Mesendoderm (in vitro differentiated cells): ENCODE data around the gene CEP131.

Source experiments
- DNase-seq: peaks from one replicate; pipeline ENCODE4 v3.0.0; 2013
- H2AK5ac ChIP-seq: 2 replicates; pipeline ENCODE4 v1.6.1; 2013; ENCODE audit warnings: low read length, inconsistent platforms
- H2BK120ac ChIP-seq: 2 replicates; pipeline ENCODE4 v1.6.1; 2013; ENCODE audit warnings: low read depth, mild to moderate bottlenecking, low read length, moderate library complexity, mixed read lengths
- H2BK15ac ChIP-seq: replicated peaks from 2 replicates; pipeline ENCODE4 v1.6.1; 2013; ENCODE audit warnings: low read depth, mild to moderate bottlenecking, moderate library complexity
- H2BK5ac ChIP-seq: 2 replicates; pipeline ENCODE4 v1.6.1; 2013; ENCODE audit warnings: low read length, inconsistent platforms
- H3K18ac ChIP-seq: 2 replicates; pipeline ENCODE4 v1.6.1; 2013; ENCODE audit warnings: mild to moderate bottlenecking, low read length, mixed read lengths
- H3K23ac ChIP-seq: one replicate; pipeline ENCODE4 v1.6.1; 2013; ENCODE audit warnings: low read length
- H3K27ac ChIP-seq: 2 replicates; pipeline ENCODE4 v1.5.1; 2013; ENCODE audit warnings: low read depth, mild to moderate bottlenecking, inconsistent platforms, low read length, moderate library complexity
- H3K27me3 ChIP-seq: 2 replicates; pipeline ENCODE4 v1.6.1; 2013; ENCODE audit warnings: low read length, control low read depth, mild to moderate bottlenecking, inconsistent platforms; ENCODE audit not compliant: insufficient read depth, poor library complexity
- H3K36me3 ChIP-seq: 2 replicates; pipeline ENCODE4 v1.6.1; 2013; ENCODE audit warnings: low read length, inconsistent platforms; ENCODE audit not compliant: control insufficient read depth, insufficient read depth
- H3K4ac ChIP-seq: one replicate; pipeline ENCODE4 v1.6.1; 2013; ENCODE audit warnings: low read depth, mild to moderate bottlenecking, low read length, moderate library complexity
- H3K4me1 ChIP-seq: 2 replicates; pipeline ENCODE4 v1.6.1; 2013; ENCODE audit warnings: low read depth, low read length, inconsistent platforms; ENCODE audit not compliant: control insufficient read depth
- H3K4me2 ChIP-seq: 2 replicates; pipeline ENCODE4 v1.6.1; 2013; ENCODE audit warnings: low read length
- H3K4me3 ChIP-seq: 2 replicates; pipeline ENCODE4 v1.5.1; 2013; ENCODE audit warnings: mild to moderate bottlenecking, low read length
- H3K56ac ChIP-seq: one replicate; pipeline ENCODE4 v1.6.1; 2013; ENCODE audit warnings: low read length
- H3K79me1 ChIP-seq: 2 replicates; pipeline ENCODE4 v1.6.1; 2013; ENCODE audit warnings: low read length, inconsistent platforms
- H3K79me2 ChIP-seq: 2 replicates; pipeline ENCODE4 v1.6.1; 2013; ENCODE audit warnings: mild to moderate bottlenecking, low read length; ENCODE audit not compliant: control insufficient read depth, insufficient read depth
- H3K9ac ChIP-seq: 2 replicates; pipeline ENCODE4 v1.6.1; 2013; ENCODE audit warnings: low read length, inconsistent platforms
- H4K5ac ChIP-seq: one replicate; pipeline ENCODE4 v1.6.1; 2013; ENCODE audit warnings: low read length
- H4K8ac ChIP-seq: one replicate; pipeline ENCODE4 v1.6.1; 2013; ENCODE audit warnings: low read depth, mild to moderate bottlenecking, control low read depth, low read length, moderate library complexity
- WGBS: extraction: QIAGEN DNeasy Blood & Tissue Kit; methylation state at CpG from one replicate; pipeline ENCODE4 v1.1.7; 2013; ENCODE audit warnings: low lambda C conversion rate, missing lambda C conversion rate; ENCODE audit not compliant: insufficient coverage; ENCODE audit errors: extremely low coverage; 5-methylcytosine and 5-hydroxymethylcytosine counted together

CEP131 gene

GRCh38 chr17:81194941-81195901, 27.5 kb downstream of the CEP131 start:
- H3K9ac ChIP-seq = no peak overlapping the region
- no peak overlapping the region for H3K4me3 ChIP-seq
- no peaks in the 10 kb centered on the region for H3K79me1 ChIP-seq
- H3K23ac ChIP-seq = no peak overlapping the region
- WGBS = no CpG with 5 or more reads among the region's 37 CpGs
- no peak overlapping the region for H2BK5ac ChIP-seq
- H2BK120ac ChIP-seq = no peak overlapping the region
- no peak for DNase-seq
- H3K4me1 ChIP-seq = no peaks in the 10 kb centered on the region
- no peak overlapping the region for H3K18ac ChIP-seq
- H3K27ac ChIP-seq = no peak overlapping the region
- no peaks in the 10 kb centered on the region for H3K27me3 ChIP-seq
- H3K4ac ChIP-seq = no peak overlapping the region
- H3K56ac ChIP-seq = no peak overlapping the region
- H3K4me2 ChIP-seq = no peak overlapping the region
- no peak overlapping the region for H4K5ac ChIP-seq
- no peak overlapping the region for H2BK15ac ChIP-seq
- no peaks in the 10 kb centered on the region for H3K79me2 ChIP-seq
- H4K8ac ChIP-seq = no peak overlapping the region
- no peaks in the 10 kb centered on the region for H3K36me3 ChIP-seq
- no peak overlapping the region for H2AK5ac ChIP-seq

DNA sequence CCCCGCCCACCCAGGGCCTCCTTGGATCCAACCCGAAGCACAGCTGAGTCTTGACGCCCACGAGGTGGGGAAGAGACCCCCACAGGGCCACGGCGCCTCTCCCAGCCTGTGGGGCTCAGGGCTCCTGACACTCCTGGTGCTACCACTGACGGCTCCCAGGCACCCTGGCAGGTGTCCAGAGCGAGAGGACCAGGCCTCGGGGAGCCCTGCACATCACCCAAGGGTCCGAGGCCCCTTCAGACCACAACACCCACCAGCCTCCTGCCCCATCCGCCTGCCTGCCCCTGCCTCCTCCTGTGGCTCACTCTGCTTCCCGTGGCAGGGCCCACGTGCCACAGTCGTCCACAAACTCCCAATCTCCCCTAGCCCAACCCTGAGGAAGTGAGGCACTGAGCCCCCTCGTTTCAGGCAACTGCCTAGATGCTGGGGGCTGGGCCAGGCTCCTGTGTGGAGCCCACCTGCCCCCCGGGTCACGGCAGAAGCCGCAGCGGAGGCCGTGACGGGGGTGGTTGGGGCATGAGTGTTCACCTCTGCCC, 28.5 kb downstream of the CEP131 start:
- no peak overlapping the region for H2BK5ac ChIP-seq
- no peak overlapping the region for H4K8ac ChIP-seq
- H4K5ac ChIP-seq = no peak overlapping the region
- no peak overlapping the region for H3K18ac ChIP-seq
- H3K4me2 ChIP-seq = no peak overlapping the region
- H3K36me3 ChIP-seq = no peaks in the 10 kb centered on the region
- no peak overlapping the region for H2AK5ac ChIP-seq
- no peak overlapping the region for H3K27ac ChIP-seq
- H2BK120ac ChIP-seq = no peak overlapping the region
- H3K79me2 ChIP-seq = no peaks in the 10 kb centered on the region
- H2BK15ac ChIP-seq = no peak overlapping the region
- no peak overlapping the region for H3K4me3 ChIP-seq
- no CpG with 5 or more reads among the region's 21 CpGs for WGBS
- no peaks in the 10 kb centered on the region for H3K27me3 ChIP-seq
- no peak overlapping the region for H3K56ac ChIP-seq
- no peak overlapping the region for H3K9ac ChIP-seq
- no peak overlapping the region for H3K4ac ChIP-seq
- DNase-seq = no peak
- H3K23ac ChIP-seq = no peak overlapping the region
- no peaks in the 10 kb centered on the region for H3K4me1 ChIP-seq
- H3K79me1 ChIP-seq = no peaks in the 10 kb centered on the region

DNA sequence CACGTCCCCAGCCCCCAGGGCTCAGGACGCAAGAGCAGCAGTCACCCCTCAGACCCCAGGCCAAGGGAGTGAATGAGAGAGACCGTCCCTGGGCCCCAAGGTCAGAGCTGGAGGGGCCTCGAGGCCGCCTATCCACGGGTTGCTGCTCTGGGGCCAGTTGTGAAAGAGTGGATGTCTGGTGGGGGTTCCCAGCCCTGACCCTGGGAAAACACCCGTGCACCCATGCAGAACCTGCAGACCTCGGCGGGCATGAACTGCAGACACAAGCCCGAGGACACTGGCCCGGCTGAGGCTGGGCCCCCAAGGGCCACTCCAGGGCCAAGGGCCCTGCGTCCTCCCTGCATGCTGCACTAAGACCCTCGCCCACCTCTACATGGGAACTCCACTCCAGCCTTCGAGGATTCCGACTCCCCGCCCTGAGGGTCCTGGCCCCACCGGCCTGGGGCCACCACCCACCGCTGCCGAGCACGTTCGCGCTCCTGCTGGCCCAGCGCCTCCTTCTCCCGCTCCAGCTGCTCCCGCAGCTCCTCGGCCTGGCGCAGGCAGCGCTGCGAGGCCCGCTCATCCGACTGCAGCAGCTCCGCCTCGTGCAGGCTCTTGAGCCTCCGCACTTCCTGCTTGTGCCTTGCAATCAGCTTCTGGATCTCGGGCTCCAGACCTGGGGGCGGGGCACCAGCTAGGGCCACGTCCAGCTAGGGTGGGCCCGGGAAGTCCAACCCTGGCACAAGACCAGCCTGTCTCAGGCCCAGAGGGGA, 29.1 kb downstream of the CEP131 start:
- WGBS = no CpG with 5 or more reads among the region's 38 CpGs
- no peak overlapping the region for H2BK5ac ChIP-seq
- no peak for DNase-seq

GRCh38 chr17:81193051-81193410, 29.7 kb downstream of the CEP131 start:
- Histone ChIP-seq H3K56ac (no peak overlapping the region), H3K4me3 (no peak overlapping the region), H3K79me1 (no peaks in the 10 kb centered on the region), H3K4me2 (no peak overlapping the region), H3K27me3 (no peaks in the 10 kb centered on the region), H3K18ac (no peak overlapping the region), H2BK5ac (no peak overlapping the region), H3K36me3 (no peaks in the 10 kb centered on the region), H3K4ac (no peak overlapping the region), H3K79me2 (no peaks in the 10 kb centered on the region), H2AK5ac (no peak overlapping the region), H2BK120ac (no peak overlapping the region), H4K5ac (no peak overlapping the region), H3K4me1 (no peaks in the 10 kb centered on the region), H3K9ac (no peak overlapping the region), H3K27ac (no peak overlapping the region), H2BK15ac (no peak overlapping the region), H4K8ac (no peak overlapping the region), H3K23ac (no peak overlapping the region)
- DNase-seq = no peak
- no CpG with 5 or more reads among the region's 17 CpGs for WGBS

More for the DNA sequence above, 29.1 kb downstream of the CEP131 start:
- H3K23ac ChIP-seq = no peak overlapping the region
- no peak overlapping the region for H4K8ac ChIP-seq
- H2BK120ac ChIP-seq = no peak overlapping the region
- no peak overlapping the region for H3K4me2 ChIP-seq
- no peak overlapping the region for H2AK5ac ChIP-seq
- H4K5ac ChIP-seq = no peak overlapping the region
- no peak overlapping the region for H3K27ac ChIP-seq
- H3K36me3 ChIP-seq = no peaks in the 10 kb centered on the region
- no peaks in the 10 kb centered on the region for H3K79me1 ChIP-seq
- H3K4ac ChIP-seq = no peak overlapping the region
- no peak overlapping the region for H3K18ac ChIP-seq
- no peak overlapping the region for H3K9ac ChIP-seq
- no peak overlapping the region for H2BK15ac ChIP-seq
- H3K4me3 ChIP-seq = no peak overlapping the region
- no peaks in the 10 kb centered on the region for H3K4me1 ChIP-seq
- no peaks in the 10 kb centered on the region for H3K79me2 ChIP-seq
- no peak overlapping the region for H3K56ac ChIP-seq
- no peaks in the 10 kb centered on the region for H3K27me3 ChIP-seq

GRCh38 chr17:81192386-81193050, 30.2 kb downstream of the CEP131 start:
- Histone ChIP-seq H2BK15ac (no peak overlapping the region), H4K5ac (no peak overlapping the region), H3K56ac (no peak overlapping the region), H2BK5ac (no peak overlapping the region), H3K4me2 (no peak overlapping the region), H3K27ac (no peak overlapping the region), H3K18ac (no peak overlapping the region), H4K8ac (no peak overlapping the region), H2AK5ac (no peak overlapping the region), H3K27me3 (no peaks in the 10 kb centered on the region), H3K36me3 (no peaks in the 10 kb centered on the region), H3K4me3 (no peak overlapping the region), H3K4ac (no peak overlapping the region), H2BK120ac (no peak overlapping the region), H3K79me1 (no peaks in the 10 kb centered on the region), H3K23ac (no peak overlapping the region), H3K79me2 (no peaks in the 10 kb centered on the region), H3K9ac (no peak overlapping the region), H3K4me1 (no peaks in the 10 kb centered on the region)
- WGBS = no CpG with 5 or more reads among the region's 34 CpGs
- DNase-seq = no peak
